GM12864 (cell line): ENCODE measurements around the gene PBXIP1.

Experiments used
- DNase-seq: peaks from one replicate; pipeline ENCODE4 v3.0.0-alpha.2; 2011; ENCODE audit warnings: low read depth
- H3K4me3 ChIP-seq: 2 replicates; pipeline ENCODE4 v1.5.1; 2011; ENCODE audit warnings: mild to moderate bottlenecking, low read depth, low read length, control low read depth
- CTCF ChIP-seq: IDR thresholded peaks from 2 replicates; pipeline ENCODE4 v1.5.1; 2011; ENCODE audit warnings: low read depth, mild to moderate bottlenecking, moderate library complexity, low read length, control low read depth, inconsistent platforms; ENCODE audit errors: missing control alignments

PBXIP1 gene

GRCh38 chr1:154895798-154896197 lies 60.1 kb downstream of the PBXIP1 start:
- no peak for DNase-seq
- TF ChIP-seq CTCF = no peak
- H3K4me3 ChIP-seq = no peak overlapping the region
